HG02678 (cell line): ENCODE results near the gene AP5B1.
"Not testable (repeated sequence)": the region's sequence is repeated elsewhere in the genome, so short reads cannot be mapped to it uniquely, and the experiment has no call there.

Experiments used
- ATAC-seq: cut with Tn5 transposase; IDR thresholded peaks from one replicate; pipeline ENCODE4 v1.9.1; 2021; ENCODE audit warnings: mild to moderate bottlenecking, moderate library complexity; ENCODE audit not compliant: unreplicated experiment

AP5B1 gene

DNA sequence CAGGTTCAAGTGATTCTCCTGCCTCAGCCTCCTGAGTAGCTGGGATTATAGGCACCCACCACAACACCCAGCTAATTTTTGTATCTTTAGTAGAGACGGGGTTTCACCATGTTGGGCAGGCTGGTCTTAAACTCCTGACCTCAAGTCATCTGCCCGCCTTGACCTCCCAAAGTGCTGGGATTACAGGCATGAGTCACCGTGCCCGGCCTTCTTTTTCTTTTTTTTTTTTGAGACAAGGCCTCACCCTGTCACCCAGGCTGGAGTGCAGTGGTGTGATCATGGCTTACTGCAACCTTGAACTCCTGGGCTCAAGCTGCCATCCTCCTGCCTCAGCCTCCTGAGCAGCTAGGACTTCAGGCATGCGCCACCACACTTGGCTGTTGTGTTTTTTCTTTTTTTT lies 13.0 kb downstream of the AP5B1 start:
- not testable (repeated sequence) for ATAC-seq

DNA sequence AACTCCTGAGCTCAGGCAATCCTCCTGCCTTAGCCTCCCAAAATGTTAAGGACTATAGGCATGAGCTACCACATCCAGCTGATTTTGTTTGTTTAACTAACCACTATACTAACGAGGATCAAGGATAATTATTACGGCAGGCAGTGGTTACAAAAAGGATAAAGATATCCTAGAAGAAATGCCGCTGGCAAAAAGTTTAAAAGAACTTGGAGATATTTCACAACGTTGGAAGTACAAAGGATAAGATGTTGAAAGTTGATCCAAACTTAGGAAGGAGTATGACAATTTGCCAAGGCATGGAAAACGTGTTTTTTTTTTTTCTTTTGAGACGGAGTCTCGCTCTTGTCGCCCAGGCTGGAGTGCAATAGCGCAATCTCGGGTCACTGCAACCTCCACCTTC lies 13.4 kb downstream of the AP5B1 start:
- no peak for ATAC-seq

GRCh38 chr11:65766535-65766934 lies 14.2 kb downstream of the AP5B1 start:
- no peak for ATAC-seq

GRCh38 chr11:65764434-65764833 lies 16.3 kb downstream of the AP5B1 start:
- ATAC-seq, result no peak

- not testable (repeated sequence) for ATAC-seq
Observed at GRCh38 chr11:65762816-65763215, 18.0 kb downstream of the AP5B1 start.

DNA sequence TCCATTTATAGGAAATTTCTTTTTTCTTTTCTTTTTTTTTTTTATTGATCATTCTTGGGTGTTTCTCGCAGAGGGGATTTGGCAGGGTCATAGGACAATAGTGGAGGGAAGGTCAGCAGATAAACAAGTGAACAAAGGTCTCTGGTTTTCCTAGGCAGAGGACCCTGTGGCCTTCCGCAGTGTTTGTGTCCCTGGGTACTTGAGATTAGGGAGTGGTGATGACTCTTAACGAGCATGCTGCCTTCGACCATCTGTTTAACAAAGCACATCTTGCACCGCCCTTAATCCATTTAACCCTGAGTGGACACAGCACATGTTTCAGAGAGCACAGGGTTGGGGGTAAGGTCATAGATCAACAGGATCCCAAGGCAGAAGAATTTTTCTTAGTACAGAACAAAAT lies 18.6 kb downstream of the AP5B1 start:
- ATAC-seq, result not testable (repeated sequence)

DNA sequence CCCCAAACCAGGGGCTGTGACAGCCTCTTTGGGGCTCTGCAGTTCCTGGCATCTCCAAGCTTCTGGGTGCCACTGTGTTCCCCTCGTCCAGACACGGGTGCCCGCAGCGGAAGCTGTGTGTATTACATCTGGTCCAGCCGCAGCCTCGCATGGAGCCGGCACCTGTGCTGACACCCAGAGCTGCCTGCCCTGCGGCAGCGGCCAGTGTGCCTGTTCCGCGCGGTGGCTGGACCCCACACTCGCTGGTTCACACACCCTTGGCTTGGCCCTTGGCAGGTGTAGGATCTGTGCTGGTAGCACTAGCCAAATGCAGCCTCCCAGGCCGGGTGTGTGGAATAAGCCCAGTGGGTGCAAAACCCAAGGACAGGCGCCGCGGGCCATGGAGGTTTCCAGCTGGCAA lies 35.7 kb downstream of the AP5B1 start:
- ATAC-seq, result no peak

DNA sequence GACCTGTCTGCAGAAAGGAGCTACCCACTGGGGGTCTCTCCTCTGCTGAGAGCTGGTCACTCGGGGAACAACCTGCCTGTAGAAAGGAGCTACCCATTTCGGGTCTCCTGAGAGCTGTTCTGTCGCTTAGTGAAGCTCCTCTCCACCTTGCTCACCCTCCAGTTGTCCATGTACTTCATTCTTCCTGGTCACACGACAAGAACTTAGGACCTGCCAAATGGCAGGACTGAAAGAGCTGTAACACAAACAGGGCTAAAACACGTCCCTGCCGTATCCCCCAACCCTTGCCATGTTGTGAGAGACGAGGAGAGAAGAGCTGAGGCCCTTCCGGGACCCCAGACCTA lies 36.1 kb downstream of the AP5B1 start:
- no peak for ATAC-seq

DNA sequence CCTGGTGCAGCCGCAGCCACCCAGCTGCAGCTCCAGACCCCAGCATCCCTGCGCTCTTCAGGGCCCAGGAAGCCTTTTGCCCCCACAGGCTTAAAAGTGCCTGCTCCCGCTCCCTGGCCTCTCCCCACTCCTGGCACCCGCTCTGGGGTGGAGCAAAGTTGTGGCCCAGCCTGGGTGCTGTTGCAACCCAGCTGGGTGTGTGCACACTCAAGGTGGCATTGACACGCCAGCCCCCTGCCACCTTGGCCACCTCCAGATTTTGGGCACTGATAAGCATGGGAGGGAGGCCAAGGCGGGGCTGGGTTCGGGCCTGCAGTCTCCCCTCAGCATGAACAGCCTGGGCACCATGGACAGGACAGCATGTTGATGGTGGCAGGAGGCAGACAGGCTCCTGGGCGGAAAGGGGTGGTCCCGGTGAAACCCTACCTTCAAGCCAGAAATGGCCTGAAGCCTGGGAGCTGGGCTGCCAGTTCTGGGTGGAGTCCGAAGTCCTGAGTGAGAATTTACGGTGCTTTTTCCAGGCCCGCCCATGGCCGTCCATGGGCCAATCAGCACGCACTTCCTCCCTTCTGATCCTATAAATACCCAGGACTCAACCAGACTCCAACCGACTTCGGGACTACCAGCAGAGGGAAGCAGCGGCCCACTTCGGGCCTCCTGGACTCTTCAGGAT lies 36.6 kb downstream of the AP5B1 start:
- no peak for ATAC-seq

DNA sequence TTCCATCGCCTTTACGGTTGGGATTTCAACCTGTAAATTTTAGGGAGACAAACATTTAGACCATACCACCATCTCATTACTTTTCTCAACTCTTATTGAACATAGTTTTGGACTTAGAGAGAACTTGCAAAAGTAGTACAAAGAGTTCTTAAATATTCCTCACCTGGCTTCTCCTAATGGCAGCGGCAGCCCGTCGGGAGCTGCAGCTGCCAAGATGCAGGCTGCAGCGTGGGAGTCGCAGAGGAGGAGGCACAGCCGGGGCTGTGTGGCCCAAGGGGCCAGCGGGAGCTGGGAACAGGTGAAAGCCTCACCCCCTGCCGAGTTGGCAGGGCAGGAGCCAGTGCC lies 37.1 kb downstream of the AP5B1 start:
- no peak for ATAC-seq

- no peak for ATAC-seq
Observed at GRCh38 chr11:65742353-65742752, 38.4 kb downstream of the AP5B1 start.

GRCh38 chr11:65741185-65741584 lies 39.6 kb downstream of the AP5B1 start:
- ATAC-seq, result no peak

GRCh38 chr11:65739022-65739421 lies 41.8 kb downstream of the AP5B1 start:
- ATAC-seq, result no peak

DNA sequence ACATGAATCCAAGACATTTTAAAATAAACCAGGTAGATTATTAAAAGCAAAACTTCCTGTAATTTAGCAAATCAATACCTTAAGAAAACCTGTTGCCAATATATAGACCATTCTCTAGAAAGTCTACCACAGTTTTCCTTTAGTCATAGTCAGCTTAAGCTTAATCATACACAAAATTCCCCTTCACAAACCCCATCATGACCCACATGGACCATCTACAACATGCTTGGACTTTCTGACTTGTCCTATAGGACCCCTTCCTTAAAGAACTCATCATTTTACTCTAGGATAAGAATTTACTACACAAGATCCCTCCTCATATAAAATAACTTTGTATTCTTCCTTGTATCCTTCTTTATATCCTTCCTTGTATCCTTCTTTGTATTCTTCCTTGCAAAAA lies 44.0 kb downstream of the AP5B1 start:
- ATAC-seq, result no peak

GRCh38 chr11:65735111-65735510 lies 45.7 kb downstream of the AP5B1 start:
- not testable (repeated sequence) for ATAC-seq

DNA sequence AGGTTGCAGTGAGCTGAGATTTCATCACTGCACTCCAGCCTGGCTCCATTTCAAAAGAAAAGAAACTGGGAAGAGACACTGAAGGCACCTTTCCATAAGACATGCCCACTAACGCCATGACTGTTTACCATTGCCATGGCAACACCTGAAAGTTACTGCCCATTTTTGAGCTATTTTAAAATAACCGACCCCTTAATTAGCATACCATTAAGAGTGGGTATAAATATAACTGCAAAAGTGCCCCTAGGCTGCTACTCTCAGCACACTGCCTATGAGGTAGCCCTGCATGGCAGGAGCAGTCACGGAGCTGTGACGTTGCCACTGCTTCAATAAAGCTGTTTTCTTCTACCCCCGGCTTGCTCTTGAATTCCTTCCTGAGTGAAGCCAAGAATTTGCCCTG lies 50.3 kb downstream of the AP5B1 start:
- no peak for ATAC-seq

DNA sequence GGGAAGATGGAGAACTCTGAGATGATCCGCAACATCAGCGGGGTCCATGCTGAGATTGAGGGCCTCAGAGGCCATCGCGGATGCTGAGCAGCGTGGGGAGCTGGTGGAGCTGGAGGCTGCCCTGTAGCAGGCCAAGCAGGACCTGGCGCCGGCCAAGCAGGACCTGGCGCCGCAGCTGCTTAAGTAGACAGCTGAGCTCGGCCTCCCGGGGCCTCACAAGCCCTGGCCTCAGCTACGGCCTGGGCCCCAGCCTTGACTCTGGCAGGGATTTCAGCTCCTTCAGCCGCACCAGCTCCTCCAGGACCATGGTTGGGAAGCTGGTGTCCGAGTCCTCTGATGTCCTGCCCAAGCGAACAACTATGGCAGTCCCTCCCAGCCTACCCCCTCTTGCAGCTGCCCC lies 52.9 kb downstream of the AP5B1 start:
- ATAC-seq, result no peak

- no peak for ATAC-seq
Observed at GRCh38 chr11:65726660-65727059, 54.1 kb downstream of the AP5B1 start.
